ENCODE measurements around the gene HDLBP.

Gene HDLBP

DNA sequence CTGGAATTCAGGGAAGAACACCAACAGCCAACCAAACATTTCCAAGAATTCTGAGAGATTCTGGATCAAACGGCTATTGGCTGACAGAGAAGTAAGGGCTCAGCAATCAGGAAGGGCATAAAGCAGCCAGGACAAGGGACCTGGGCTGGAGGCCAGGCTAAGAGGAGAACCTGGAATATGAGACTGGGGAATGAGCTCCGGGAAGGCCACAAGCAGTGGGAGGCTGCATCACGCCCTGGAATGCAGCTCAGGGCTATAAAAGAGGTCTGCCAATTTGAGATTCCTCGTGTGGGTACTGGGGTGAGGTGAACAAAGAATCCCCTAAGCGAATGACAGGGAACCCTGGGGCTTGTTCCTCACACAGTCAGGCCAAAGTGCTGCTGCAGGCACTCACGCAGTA lies 66.6 kb downstream of the HDLBP start:
- no peak for DNase-seq

DNA sequence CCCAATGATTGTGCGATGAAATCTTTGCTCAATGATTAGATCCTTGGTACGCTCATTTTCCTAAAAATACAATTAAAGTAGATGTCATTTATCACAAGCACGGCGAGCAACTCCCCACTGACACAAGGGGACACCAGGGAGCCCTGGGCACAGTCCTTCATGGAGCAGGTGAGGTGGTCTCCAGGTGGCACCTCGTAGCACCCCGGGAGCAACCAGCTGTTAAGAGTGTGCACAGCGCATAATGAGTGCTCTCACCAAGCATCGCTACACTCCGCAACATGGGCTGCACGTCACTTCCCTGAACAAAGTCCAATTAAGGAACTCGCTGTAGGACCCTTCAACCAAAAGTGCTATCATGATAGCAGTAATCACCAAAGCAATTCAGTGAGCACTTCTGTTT lies 67.2 kb downstream of the HDLBP start:
- DNase-seq, result no peak

- DNase-seq, result no peak
Measured at GRCh38 chr2:241244368-241244767, 71.1 kb downstream of the HDLBP start.

DNA sequence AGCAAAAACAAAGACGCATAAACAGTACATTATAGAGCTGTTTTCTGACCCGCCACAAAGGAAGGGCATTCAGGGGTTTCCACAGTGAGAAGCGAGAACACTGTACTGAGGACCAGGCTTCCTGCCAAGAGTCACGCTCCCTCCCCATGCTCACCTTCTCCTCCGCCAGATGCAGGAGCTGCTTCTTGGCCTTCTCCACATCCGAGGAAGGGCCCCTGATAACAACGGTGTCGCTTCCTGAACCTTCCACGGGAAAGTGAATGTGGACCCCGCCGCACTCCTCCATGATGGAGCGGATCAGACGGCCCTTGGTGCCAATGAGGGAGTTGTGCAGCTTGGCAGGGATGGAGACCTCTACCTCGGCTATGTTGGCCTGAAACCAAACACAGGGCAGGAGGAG lies 73.2 kb downstream of the HDLBP start:
- DNase-seq, result no peak

DNA sequence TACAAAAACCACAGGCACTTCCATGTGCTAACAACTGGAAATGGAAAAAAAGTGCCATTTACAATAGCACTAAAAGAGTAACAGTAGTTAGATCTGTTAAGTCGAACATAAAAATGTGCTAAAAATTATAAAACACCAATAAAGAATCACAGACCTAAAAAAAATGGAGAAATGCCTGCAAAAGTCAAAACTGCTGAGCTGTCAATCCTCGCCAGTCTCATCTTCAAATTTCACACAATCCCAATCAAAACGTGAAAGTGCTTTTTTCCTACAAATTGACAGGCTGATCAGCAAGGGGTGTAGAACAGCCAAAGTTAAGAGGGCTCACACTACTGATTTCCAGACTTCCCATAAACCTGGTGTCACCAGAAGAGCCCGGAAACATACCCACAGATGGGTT lies 73.8 kb downstream of the HDLBP start:
- DNase-seq, result no peak

GRCh38 chr2:241240320-241241004 lies 75.0 kb downstream of the HDLBP start:
- no peak for DNase-seq

GRCh38 chr2:241239552-241240202 lies 75.8 kb downstream of the HDLBP start:
- no peak for DNase-seq

DNA sequence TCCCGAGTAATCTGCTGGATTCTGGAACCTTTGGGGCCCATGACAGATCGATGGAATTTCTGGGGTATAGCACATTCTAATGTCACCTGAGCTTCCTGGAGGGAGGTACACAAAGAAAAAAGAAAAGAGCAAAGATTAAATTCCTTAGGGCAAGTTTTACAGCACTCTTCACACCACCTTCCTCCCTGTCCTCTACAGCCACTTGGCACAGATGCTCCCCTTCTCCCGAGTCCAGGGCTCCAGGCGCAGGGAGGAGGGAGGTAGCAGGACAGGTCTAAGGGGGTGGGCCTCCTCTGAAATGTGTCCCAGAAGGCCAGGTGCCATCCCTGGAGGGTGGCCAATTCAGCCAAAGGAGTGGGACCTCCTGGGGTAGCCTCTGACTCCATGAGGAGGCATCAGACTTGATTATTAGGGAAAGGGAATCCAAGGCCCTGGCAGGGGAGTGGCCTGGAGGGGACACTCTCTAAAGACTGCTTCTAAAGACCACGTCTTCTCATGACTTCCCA lies 76.7 kb downstream of the HDLBP start:
- DNase-seq, result no peak

GRCh38 chr2:241237949-241238371 lies 77.5 kb downstream of the HDLBP start:
- DNase-seq, result no peak

DNA sequence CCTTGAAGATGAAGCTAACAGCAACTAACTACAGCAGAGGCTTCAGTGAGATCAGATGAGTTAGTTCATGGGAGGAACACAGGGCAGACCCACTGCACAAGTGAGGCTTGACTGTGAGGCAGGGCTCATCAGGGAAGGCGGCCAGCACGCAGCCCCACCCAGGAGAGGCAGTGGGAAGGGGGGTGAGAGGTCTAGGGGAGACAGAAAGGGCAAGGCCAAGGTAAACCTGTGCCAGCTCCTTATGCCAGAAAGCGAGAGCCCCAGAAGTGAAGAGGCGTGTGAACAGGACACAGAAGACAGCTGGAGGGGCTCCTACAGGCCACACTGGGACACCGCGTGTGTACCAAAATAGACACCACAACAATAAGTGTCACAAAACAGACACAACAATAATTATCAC lies 78.4 kb downstream of the HDLBP start:
- no peak for DNase-seq

DNA sequence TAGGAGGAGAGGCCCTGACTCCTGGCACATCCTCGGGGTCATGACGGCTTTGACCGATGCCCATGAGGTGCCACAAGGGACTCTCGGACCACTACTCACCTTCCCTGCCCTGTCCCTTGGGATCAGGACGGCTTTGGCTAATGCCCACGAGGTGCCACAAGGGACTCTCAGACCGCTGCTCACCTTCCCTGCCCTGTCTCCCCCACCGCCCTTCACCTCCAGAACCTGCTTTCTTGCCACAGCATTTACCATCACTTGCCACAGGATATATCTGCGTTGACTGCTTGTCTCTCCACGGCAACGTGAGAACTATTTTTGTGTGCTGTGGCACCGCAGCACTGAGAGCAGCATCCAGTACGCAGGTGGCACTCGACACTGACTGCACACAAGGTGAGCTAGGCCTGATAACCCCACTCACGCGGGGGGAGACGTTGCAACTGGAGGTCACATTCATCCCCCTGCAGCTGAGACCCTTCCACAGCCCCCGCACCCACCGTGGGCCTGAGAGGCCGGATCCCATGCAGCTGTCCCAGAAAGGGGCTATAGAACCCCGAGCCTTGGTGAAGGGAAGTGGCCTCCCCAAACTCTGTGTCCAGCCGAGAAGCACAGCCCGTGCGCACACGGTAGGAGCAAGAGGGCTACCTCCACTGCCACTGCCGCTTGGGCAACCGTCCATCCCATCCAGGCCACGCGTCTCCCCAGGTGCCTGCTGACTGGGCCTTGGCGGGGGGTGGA lies 79.4 kb downstream of the HDLBP start:
- DNase-seq, result no peak

GRCh38 chr2:241234962-241235740 lies 80.3 kb downstream of the HDLBP start:
- no peak for DNase-seq

GRCh38 chr2:241234066-241234790 lies 81.2 kb downstream of the HDLBP start:
- DNase-seq, result no peak

DNA sequence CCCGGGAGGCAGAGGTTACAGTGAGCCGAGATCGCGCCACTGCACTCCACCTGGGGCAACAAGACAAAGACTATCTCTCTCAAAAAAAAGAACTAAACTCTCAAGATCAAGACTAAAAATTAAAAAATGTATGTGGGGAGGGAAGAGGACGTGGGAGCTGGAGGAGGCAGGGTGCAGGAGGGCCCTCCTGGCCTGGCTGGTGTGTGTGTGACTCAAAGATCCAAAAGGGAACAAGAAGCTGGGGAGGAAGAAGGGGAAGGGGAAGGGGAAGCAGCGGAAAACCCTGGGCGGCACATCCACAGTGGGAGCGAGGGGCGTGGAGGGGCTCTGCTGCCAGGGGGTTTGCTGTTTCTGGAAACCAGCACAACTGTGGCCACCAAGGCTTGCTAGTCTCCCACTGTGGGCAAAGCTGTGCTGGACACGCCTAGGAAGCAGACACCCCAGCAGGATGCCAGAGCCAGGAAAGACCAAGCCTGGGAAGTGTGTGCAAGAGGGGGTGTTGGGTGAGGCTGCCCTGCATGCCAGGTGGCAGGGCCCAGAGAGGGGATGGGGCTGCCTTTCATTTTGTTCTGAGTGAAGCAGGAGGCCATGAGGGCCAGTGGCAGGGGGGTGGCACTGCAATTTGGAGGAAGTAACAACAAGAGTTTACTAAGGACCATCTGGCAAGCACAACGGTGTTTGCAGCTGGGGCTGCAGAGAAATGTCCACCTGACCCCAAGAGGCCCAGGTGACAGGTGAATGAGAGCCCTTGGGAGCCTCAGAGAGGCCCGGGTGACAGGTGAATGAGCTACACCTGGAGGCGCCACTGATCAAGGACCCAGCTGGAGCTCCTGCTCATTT lies 82.5 kb downstream of the HDLBP start:
- no peak for DNase-seq

DNA sequence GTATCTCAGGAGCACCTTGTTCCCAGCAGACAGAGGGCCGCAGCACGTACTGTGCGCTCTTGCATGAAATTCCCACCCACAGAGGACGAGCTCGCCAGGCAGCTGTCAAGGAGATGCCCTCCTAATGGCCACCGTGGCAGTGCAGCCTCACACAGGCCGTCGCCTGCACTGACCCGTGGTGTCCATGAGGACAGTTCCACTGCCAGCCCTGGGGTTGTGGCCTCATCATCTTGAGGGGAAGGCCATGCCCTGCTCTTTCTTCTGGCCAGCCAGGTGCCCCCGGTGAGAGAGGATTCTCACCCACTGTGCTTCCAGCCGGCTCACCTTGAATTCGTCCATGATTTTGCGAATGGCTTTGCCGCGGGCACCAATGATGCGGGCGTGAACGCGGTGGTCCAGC lies 85.0 kb downstream of the HDLBP start:
- no peak for DNase-seq

DNA sequence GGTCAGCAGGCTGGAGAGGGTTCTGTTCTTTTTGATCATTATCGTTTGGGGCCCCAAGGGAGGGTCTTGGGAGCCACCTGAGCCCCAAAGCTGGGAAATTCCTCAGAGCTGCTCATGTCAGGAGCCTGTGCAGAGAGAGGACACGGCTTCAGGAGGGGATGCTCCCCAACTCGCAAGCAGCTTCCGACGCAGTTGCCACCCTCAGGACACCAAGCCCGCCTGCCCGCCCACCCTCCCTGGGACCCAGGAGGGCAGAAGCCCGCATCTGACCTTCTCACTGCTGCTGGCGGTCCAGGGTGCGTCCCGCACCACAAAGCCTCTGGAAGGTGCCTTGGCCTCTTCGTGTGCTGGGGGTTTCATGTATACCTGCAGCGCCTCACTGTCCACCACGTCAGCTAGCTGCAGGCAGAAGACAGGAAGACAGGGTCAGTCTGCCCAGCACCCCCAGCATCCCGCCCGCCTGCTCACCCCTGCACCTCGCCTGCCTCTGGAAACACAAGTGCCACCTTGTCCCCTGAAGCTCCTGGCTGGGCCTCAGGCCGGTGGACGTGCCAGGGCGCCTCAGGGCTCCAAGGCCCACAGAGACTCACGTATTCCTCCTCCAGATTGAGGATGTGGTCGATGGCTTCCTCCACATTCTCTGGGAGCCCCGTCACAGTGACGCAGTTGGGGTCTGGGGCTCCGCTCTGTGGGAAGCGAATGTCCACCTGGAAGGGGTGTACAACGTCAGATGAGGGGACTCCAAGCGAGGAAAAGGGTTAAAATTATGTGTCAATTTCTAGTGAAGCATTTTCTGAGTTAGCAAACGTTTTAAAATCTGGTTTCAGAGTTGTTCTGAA lies 85.7 kb downstream of the HDLBP start:
- DNase-seq, result no peak

DNA sequence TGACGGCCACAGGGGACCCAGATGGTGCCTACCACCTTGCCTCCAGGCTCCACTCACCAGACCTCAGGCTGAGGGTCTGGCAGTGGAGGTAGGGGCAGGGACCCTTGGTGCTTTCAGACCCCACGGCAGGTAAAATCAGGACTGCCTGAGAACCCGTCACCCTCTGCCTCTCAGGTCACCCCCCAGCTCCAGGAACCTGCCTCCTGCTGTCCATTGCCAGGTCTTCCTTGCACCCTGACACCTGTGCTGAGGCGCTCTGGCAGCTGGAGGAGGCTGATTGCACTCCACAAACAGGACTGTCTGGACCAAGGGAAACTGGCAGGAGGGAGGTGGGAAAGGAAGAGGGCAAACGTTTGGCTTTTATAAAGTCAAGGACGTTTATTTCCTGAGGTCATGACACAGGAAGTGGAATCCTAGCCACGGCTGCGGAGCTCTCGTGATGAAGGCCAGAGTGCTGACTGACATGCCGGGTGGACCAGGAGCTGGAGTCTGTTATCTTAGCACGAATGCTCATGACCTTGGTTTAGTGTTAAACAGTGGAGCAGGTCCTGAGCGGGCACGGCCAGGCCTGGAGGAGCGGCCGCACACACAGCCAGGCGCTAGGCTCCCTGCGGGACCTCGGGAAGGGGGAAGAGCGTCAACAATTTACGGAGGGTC lies 86.5 kb downstream of the HDLBP start:
- no peak for DNase-seq

- no peak for DNase-seq
Measured at GRCh38 chr2:241228081-241228859, 87.2 kb downstream of the HDLBP start.

- no peak for DNase-seq
Measured at GRCh38 chr2:241227594-241227993, 87.9 kb downstream of the HDLBP start.
